ENCODE measurements around the gene SLC25A42. TPM values are rescaled to one million over a fixed set of nuclear protein-coding genes. Genes with fewer than 3 reads are reported as not detected.

Gene SLC25A42
- total RNA-seq, 1 donor from 2014 or later: 7.5 TPM

GRCh38 chr19:19054315-19054938, 9.4 kb upstream of the SLC25A42 start:
- no peak for DNase-seq (ENCODE audit: low spot score)
- Mint-ChIP-seq H3K4me1 (ENCODE audit: unreplicated experiment) (no peaks in the 10 kb centered on the region), H3K36me3 (ENCODE audit: low read depth, unreplicated experiment) (peaks cover 21% of the 10 kb centered on the region), H3K27ac (ENCODE audit: unreplicated experiment) (no peak overlapping the region), H3K4me3 (ENCODE audit: unreplicated experiment) (no peak overlapping the region), H3K27me3 (ENCODE audit: unreplicated experiment) (peaks cover 2% of the 10 kb centered on the region), H3K9me3 (ENCODE audit: unreplicated experiment) (no peaks in the 10 kb centered on the region)
- TF ChIP-seq CTCF (IDR thresholded peaks at IDR 0.05; ENCODE audit: unreplicated experiment): no peak

- H3K4me3 Mint-ChIP-seq (ENCODE audit: unreplicated experiment): no peak overlapping the region
- no peak overlapping the region for H3K27ac Mint-ChIP-seq (ENCODE audit: unreplicated experiment)
- no peak for TF ChIP-seq CTCF (IDR thresholded peaks at IDR 0.05; ENCODE audit: unreplicated experiment)
- no peaks in the 10 kb centered on the region for H3K9me3 Mint-ChIP-seq (ENCODE audit: unreplicated experiment)
- DNase-seq (ENCODE audit: low spot score): no peak
- peaks cover 21% of the 10 kb centered on the region for H3K36me3 Mint-ChIP-seq (ENCODE audit: low read depth, unreplicated experiment)
- peaks cover 3% of the 10 kb centered on the region for H3K4me1 Mint-ChIP-seq (ENCODE audit: unreplicated experiment)
- H3K27me3 Mint-ChIP-seq (ENCODE audit: unreplicated experiment): peaks cover 3% of the 10 kb centered on the region
Measured at GRCh38 chr19:19054939-19055440, 8.8 kb upstream of the SLC25A42 start.

- TF ChIP-seq CTCF (IDR thresholded peaks at IDR 0.05; ENCODE audit: unreplicated experiment): no peak
- DNase-seq (ENCODE audit: low spot score): no peak
- Mint-ChIP-seq H3K4me1 (ENCODE audit: unreplicated experiment) (peaks cover 4% of the 10 kb centered on the region), H3K4me3 (ENCODE audit: unreplicated experiment) (no peak overlapping the region), H3K36me3 (ENCODE audit: low read depth, unreplicated experiment) (peaks cover 17% of the 10 kb centered on the region), H3K9me3 (ENCODE audit: unreplicated experiment) (no peaks in the 10 kb centered on the region), H3K27me3 (ENCODE audit: unreplicated experiment) (peaks cover 7% of the 10 kb centered on the region), H3K27ac (ENCODE audit: unreplicated experiment) (no peak overlapping the region)
Measured at GRCh38 chr19:19055701-19056100, 8.1 kb upstream of the SLC25A42 start.

- H3K4me3 Mint-ChIP-seq (ENCODE audit: unreplicated experiment): no peak overlapping the region
- DNase-seq (ENCODE audit: low spot score): no peak
- no peaks in the 10 kb centered on the region for H3K9me3 Mint-ChIP-seq (ENCODE audit: unreplicated experiment)
- no peak for TF ChIP-seq CTCF (IDR thresholded peaks at IDR 0.05; ENCODE audit: unreplicated experiment)
- H3K4me1 Mint-ChIP-seq (ENCODE audit: unreplicated experiment): peaks cover 4% of the 10 kb centered on the region
- H3K36me3 Mint-ChIP-seq (ENCODE audit: low read depth, unreplicated experiment): peaks cover 10% of the 10 kb centered on the region
- H3K27ac Mint-ChIP-seq (ENCODE audit: unreplicated experiment): no peak overlapping the region
- peaks cover 4% of the 10 kb centered on the region for H3K27me3 Mint-ChIP-seq (ENCODE audit: unreplicated experiment)
Measured at GRCh38 chr19:19056636-19057275, 7.0 kb upstream of the SLC25A42 start.

GRCh38 chr19:19057317-19057716, 6.5 kb upstream of the SLC25A42 start:
- no peak for TF ChIP-seq CTCF (IDR thresholded peaks at IDR 0.05; ENCODE audit: unreplicated experiment)
- Mint-ChIP-seq H3K4me3 (ENCODE audit: unreplicated experiment) (no peak overlapping the region), H3K27me3 (ENCODE audit: unreplicated experiment) (peaks cover 4% of the 10 kb centered on the region), H3K27ac (ENCODE audit: unreplicated experiment) (no peak overlapping the region), H3K4me1 (ENCODE audit: unreplicated experiment) (peaks cover 4% of the 10 kb centered on the region), H3K9me3 (ENCODE audit: unreplicated experiment) (no peaks in the 10 kb centered on the region), H3K36me3 (ENCODE audit: low read depth, unreplicated experiment) (peaks cover 8% of the 10 kb centered on the region)
- DNase-seq (ENCODE audit: low spot score): no peak

All from endothelial cell (in vitro differentiated cells).